IgD-negative memory B cell (primary cell): ENCODE measurements around the gene LYZL2. TPM values are rescaled to one million over a fixed set of nuclear protein-coding genes. Genes with fewer than 3 reads are reported as not detected.
"Not testable (repeated sequence)": the region's sequence is repeated elsewhere in the genome, so short reads cannot be mapped to it uniquely, and the experiment has no call there.

Experiments
- H3K27ac Mint-ChIP-seq, 3 donors: one replicate each; pipeline ENCODE4 v1.8.0; 2020 to 2022; ENCODE audit warnings: mild to moderate bottlenecking in 3 of 3, mixed read lengths in 3 of 3, moderate library complexity in 1 of 3
- H3K27me3 Mint-ChIP-seq: one replicate; pipeline ENCODE4 v1.8.0; 2021; ENCODE audit warnings: mixed read lengths
- H3K36me3 Mint-ChIP-seq: one replicate; pipeline ENCODE4 v1.8.0; 2020; ENCODE audit warnings: mild to moderate bottlenecking, mixed read lengths
- H3K4me1 Mint-ChIP-seq, 3 donors: one replicate each; pipeline ENCODE4 v1.8.0; 2020 to 2022; ENCODE audit warnings: mixed read lengths in 3 of 3, mild to moderate bottlenecking in 1 of 3
- H3K4me3 Mint-ChIP-seq, 4 donors: one replicate each; pipeline ENCODE4 v1.8.0; 2020 to 2022; ENCODE audit warnings: mild to moderate bottlenecking in 4 of 4, mixed read lengths in 4 of 4, moderate library complexity in 3 of 4
- H3K9me3 Mint-ChIP-seq, 3 donors: one replicate each; pipeline ENCODE4 v1.8.0; 2020 to 2021; ENCODE audit warnings: mixed read lengths in 3 of 3, mild to moderate bottlenecking in 1 of 3
- polyA plus RNA-seq: library from polyadenylated mRNA; unstranded; fragments of 300-500 nt; fragmentation: Illumina TruSeq; gene quantifications from one replicate; pipeline ENCODE4 v1.2.3, GENCODE V29; 2021

Gene LYZL2
- polyA plus RNA-seq, 1 donor from 2014 or later: not detected

GRCh38 chr10:30611041-30611440 lies 18.5 kb downstream of the LYZL2 start:
- H3K9me3 Mint-ChIP-seq, H3K36me3 Mint-ChIP-seq, H3K4me3 Mint-ChIP-seq, H3K4me1 Mint-ChIP-seq, H3K27ac Mint-ChIP-seq: not testable (repeated sequence)
- H3K27me3 Mint-ChIP-seq: peaks cover 26% of the 10 kb centered on the region

DNA sequence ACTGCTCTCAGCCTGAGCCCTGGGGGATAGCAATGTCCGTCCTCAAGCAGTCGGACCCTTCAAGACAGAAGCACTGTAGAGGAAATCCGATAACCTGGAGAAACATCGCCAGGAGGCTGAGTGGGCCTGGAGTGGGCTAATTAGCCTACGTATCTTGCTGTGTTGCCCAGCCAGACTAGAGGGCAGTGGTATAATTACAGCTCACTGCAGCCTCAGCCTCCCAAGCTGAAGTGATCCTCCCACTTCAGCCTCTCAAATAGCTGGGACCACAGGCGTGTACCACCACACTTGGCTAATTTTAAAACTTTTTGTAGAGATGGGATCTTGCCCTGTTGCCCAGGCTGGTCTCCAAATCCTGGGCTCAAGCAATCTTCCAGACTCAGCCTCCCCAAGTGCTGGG lies 21.7 kb downstream of the LYZL2 start:
- Mint-ChIP-seq H3K9me3 (peaks cover 2 to 7% (median 4%) of the 10 kb centered on the region in 3 donors), H3K4me3 (no peak overlapping the region)

GRCh38 chr10:30606313-30606712 lies 23.2 kb downstream of the LYZL2 start:
- H3K27ac Mint-ChIP-seq: no peak overlapping the region
- H3K36me3 Mint-ChIP-seq: no peaks in the 10 kb centered on the region
- H3K27me3 Mint-ChIP-seq: peaks cover 16% of the 10 kb centered on the region
- H3K4me1 Mint-ChIP-seq: peaks cover 0 to 2% (median 0%) of the 10 kb centered on the region in 3 donors
- H3K4me3 Mint-ChIP-seq: no peak overlapping the region
- H3K9me3 Mint-ChIP-seq: peaks cover 2 to 7% (median 4%) of the 10 kb centered on the region in 3 donors

More for the DNA sequence above, 21.7 kb downstream of the LYZL2 start:
- H3K27me3 Mint-ChIP-seq: peaks cover 26% of the 10 kb centered on the region
- no peak overlapping the region for H3K27ac Mint-ChIP-seq
- no peaks in the 10 kb centered on the region for H3K36me3 Mint-ChIP-seq
- peaks cover 0 to 2% (median 0%) of the 10 kb centered on the region in 3 donors for H3K4me1 Mint-ChIP-seq

DNA sequence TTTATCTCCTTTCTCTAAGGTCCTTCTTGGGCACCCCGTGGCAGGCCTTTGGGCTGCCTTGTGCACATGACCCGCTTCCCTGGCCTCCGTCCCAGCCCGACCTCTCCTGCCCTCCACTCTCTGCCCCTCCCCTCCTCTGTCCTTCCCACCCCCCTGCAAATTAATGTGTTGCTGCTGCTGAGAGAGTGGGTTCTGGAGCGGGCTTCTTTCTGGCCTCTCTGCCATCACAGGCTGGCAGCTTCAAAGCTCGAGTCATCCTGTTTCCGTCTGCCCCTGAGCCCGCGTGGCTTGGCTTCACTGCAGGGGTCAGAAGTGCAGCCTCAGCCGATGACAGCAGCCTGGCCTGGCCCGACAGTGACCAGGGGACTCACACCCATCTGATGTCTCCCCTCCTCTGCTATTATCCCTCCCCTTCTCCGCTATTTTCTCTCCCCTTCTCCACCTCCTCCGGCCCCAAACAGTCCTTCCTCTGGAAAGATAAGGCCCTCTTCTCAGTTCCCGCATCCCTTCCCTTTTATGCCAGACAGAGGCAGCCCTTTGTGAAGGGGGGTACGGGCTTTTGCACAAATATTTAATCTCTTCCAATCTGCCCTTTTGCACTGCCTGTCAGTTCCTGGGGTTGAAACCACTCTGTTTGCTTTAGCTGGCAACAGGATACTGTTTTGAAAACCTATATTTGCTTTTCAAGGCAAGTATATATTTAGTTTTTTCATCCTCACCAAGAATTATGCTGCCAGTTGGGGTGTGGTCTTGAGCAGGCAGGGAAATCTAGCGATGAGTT lies 24.0 kb downstream of the LYZL2 start:
- not testable (repeated sequence) for H3K36me3 Mint-ChIP-seq, H3K4me3 Mint-ChIP-seq, H3K27ac Mint-ChIP-seq, H3K4me1 Mint-ChIP-seq, H3K9me3 Mint-ChIP-seq
- H3K27me3 Mint-ChIP-seq: peaks cover 16% of the 10 kb centered on the region

GRCh38 chr10:30603589-30603988 lies 26.0 kb downstream of the LYZL2 start:
- H3K9me3 Mint-ChIP-seq: peaks cover 2 to 7% (median 4%) of the 10 kb centered on the region in 3 donors
- H3K27ac Mint-ChIP-seq: no peak overlapping the region
- H3K4me3 Mint-ChIP-seq: no peak overlapping the region
- no peaks in the 10 kb centered on the region for H3K36me3 Mint-ChIP-seq
- H3K27me3 Mint-ChIP-seq: peaks cover 12% of the 10 kb centered on the region
- H3K4me1 Mint-ChIP-seq: peaks cover 4 to 11% (median 4%) of the 10 kb centered on the region in 3 donors

DNA sequence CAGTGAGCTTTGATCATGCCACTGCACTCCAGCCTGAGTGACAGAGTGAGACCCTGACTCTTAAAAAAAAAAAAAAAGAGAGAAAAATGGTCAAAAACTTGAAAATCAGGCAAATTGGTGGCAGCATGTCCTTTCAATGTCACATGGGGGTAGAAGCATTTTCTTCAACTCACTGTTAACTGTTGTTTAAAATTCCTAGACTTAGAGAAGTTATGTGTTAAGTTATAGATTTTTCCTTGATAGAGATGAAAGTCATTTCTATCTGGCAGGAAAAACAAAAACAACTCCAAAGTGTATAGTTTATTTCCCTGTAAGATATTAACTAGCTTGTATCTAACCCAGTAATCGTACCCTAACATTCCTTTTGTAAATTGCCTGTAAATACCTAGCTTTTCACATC lies 26.8 kb downstream of the LYZL2 start:
- Mint-ChIP-seq H3K9me3 (peaks cover 2 to 7% (median 4%) of the 10 kb centered on the region in 3 donors), H3K36me3 (no peaks in the 10 kb centered on the region), H3K4me1 (peaks cover 4 to 11% (median 4%) of the 10 kb centered on the region in 3 donors), H3K27ac (no peak overlapping the region), H3K27me3 (peaks cover 5% of the 10 kb centered on the region), H3K4me3 (no peak overlapping the region)

GRCh38 chr10:30600005-30600404 lies 29.5 kb downstream of the LYZL2 start:
- H3K27me3 Mint-ChIP-seq: no peaks in the 10 kb centered on the region
- peaks cover 4 to 11% (median 4%) of the 10 kb centered on the region in 3 donors for H3K4me1 Mint-ChIP-seq
- H3K36me3 Mint-ChIP-seq: no peaks in the 10 kb centered on the region
- peaks cover 2 to 7% (median 4%) of the 10 kb centered on the region in 3 donors for H3K9me3 Mint-ChIP-seq
- H3K4me3 Mint-ChIP-seq: no peak overlapping the region
- no peak overlapping the region for H3K27ac Mint-ChIP-seq

DNA sequence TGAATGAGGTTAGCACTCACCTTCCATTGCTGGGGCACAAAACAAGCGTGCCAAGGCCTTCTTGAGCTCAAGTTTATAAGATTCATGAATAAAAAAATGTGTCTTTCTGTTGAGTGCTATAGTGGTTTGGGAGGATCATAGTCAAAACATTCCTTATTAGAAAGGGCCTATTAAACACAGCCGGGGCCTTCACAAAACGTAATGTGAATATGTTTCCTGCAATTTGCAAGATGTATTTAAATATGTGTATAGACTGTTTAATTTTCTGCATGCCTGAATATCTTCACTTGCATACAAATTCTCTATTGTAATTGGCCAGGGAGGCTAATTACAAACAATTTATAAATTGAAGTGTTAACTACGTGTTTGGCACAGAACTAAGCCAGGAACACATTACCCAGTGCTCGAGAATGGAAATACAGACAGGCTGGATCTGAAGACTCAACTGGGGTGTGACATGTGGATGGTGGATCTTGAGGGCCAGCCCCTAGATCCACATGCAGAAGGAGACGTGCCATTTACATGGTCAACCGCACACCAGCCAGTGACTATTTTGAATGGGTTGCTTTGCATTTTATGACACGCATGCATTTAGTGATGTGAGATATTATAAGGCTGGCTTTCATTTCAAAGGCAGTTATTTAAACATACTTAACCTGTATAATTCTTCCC lies 31.3 kb downstream of the LYZL2 start:
- no peak overlapping the region for H3K4me3 Mint-ChIP-seq
- H3K9me3 Mint-ChIP-seq: no peaks in the 10 kb centered on the region
- no peaks in the 10 kb centered on the region for H3K36me3 Mint-ChIP-seq
- peaks cover 4 to 11% (median 4%) of the 10 kb centered on the region in 3 donors for H3K4me1 Mint-ChIP-seq
- peaks cover 7% of the 10 kb centered on the region for H3K27me3 Mint-ChIP-seq
- peak overlapping the region in 1 of 3 donors; percentile 27 for H3K27ac Mint-ChIP-seq

DNA sequence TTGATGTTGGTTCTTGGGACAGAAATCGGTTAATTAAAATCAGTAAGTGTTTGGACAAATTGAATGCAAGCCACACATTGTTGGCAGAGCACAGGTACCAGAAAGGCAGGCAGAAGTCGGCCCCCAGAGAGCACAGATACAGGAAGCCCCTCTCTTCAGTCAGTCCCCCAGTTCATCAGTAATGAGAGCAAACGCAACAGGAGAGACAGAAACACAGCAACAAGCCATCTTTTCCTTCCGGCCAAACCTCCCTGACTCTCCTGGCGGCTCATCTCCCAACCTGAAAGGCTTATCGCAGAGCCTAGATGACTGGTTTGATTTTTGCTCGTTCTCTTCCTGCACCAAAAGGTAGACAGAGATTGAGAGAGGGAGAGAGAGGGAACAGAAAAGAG lies 32.1 kb downstream of the LYZL2 start:
- H3K4me1 Mint-ChIP-seq, H3K27me3 Mint-ChIP-seq, H3K27ac Mint-ChIP-seq, H3K36me3 Mint-ChIP-seq, H3K4me3 Mint-ChIP-seq, H3K9me3 Mint-ChIP-seq: not testable (repeated sequence)

- not testable (repeated sequence) for H3K4me3 Mint-ChIP-seq, H3K36me3 Mint-ChIP-seq, H3K9me3 Mint-ChIP-seq
Measured at GRCh38 chr10:30596493-30597432, 32.8 kb downstream of the LYZL2 start.

GRCh38 chr10:30596013-30596412 lies 33.5 kb downstream of the LYZL2 start:
- Mint-ChIP-seq H3K4me3 (no peak overlapping the region), H3K27me3 (peaks cover 7% of the 10 kb centered on the region), H3K4me1 (peaks cover 4 to 12% (median 4%) of the 10 kb centered on the region in 3 donors), H3K36me3 (no peaks in the 10 kb centered on the region), H3K27ac (no peak overlapping the region), H3K9me3 (no peaks in the 10 kb centered on the region)

More at GRCh38 chr10:30596493-30597432, 32.8 kb downstream of the LYZL2 start:
- not testable (repeated sequence) for H3K4me1 Mint-ChIP-seq, H3K27ac Mint-ChIP-seq, H3K27me3 Mint-ChIP-seq

DNA sequence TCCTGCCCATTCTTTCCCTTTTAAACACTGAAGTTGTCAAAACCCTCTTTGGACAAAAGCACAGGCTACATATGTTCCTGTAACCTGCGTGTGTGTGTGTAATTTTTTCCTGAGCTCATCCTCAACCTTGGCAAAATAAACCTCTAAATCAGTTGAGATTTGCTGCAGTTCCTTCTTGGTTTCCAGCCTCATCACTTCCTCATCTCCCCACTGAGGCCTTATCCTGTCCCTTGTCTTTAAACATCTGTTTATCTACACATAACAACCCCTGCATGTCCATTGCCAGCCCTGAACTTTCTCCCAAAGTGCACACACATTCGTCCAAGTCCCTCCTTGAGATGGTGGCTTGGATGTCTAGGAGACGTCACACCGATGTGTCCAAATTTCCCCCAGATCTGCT lies 35.5 kb downstream of the LYZL2 start:
- H3K27ac Mint-ChIP-seq: peak overlapping the region in 1 of 3 donors; percentile 39

DNA sequence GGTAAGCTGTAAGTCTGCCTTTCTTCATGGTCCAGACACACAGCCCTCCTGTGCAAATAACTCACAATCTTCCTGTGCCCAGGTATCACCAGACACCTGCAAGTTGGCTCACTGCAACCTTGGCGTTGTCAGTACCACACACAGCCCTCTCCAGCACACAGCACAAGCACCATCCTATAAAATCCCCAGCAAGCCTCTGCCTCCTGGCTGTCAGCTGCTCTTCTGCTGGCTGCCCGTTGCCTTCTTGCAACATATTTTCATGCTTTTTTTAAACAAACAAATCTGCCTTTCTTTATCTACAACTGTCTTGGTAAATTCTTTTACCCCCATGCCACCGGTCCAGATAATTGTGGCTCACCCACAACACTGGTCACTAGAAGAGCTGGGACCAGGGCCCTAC lies 36.8 kb downstream of the LYZL2 start:
- H3K36me3 Mint-ChIP-seq, H3K27ac Mint-ChIP-seq, H3K4me1 Mint-ChIP-seq, H3K27me3 Mint-ChIP-seq, H3K9me3 Mint-ChIP-seq: not testable (repeated sequence)
- peak overlapping the region in 1 of 4 donors; percentile 44 for H3K4me3 Mint-ChIP-seq

More for the DNA sequence above, 35.5 kb downstream of the LYZL2 start:
- peaks cover 7% of the 10 kb centered on the region for H3K27me3 Mint-ChIP-seq
- H3K9me3 Mint-ChIP-seq: no peaks in the 10 kb centered on the region
- H3K4me1 Mint-ChIP-seq: peaks cover 0 to 4% (median 0%) of the 10 kb centered on the region in 3 donors
- no peak overlapping the region for H3K4me3 Mint-ChIP-seq
- H3K36me3 Mint-ChIP-seq: no peaks in the 10 kb centered on the region

DNA sequence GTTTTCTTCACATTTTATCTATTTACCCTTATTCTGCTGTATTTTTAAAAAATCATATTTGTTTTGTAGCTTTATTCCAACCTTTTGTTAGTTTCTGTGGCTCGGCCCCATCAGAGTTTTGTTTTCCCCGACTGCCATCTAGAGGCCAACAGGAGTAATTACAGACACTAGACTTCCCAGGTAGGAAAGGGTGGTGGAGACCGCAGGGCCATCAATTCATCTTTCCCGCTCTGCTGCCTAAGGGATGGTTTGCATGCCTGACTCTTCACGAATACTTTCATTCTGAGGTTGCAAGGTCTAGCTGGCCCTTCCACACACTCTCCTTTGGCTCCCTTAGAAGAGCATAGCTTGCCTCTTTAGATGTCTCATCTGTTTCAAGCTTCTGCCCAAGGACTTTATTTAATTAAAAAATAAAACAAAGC lies 38.3 kb downstream of the LYZL2 start:
- peaks cover 7% of the 10 kb centered on the region for H3K27me3 Mint-ChIP-seq
- no peaks in the 10 kb centered on the region for H3K36me3 Mint-ChIP-seq
- H3K27ac Mint-ChIP-seq: no peak overlapping the region
- H3K4me3 Mint-ChIP-seq: peak overlapping the region in 1 of 4 donors; percentile 29
- no peaks in the 10 kb centered on the region for H3K9me3 Mint-ChIP-seq
- peaks cover 0 to 10% (median 7%) of the 10 kb centered on the region in 3 donors for H3K4me1 Mint-ChIP-seq

DNA sequence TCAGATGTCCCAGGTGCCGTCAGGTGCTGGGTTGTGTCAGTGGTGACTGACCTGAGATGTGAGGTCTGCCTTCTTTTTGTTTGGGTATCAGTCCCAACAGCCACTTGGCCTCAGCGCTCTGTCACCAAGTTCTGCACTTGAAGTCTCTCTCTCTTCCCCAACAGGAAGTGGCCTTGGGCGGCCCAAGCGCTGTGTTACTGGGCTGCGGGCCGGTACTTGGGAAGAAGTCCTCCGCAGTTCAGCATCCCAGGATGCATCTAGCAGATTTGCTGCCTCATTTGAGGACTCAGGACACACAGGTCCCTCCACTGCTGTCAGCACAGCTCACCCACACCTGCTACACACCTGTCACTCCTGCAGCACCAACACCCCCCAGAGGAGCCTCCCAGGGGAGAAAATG lies 40.1 kb downstream of the LYZL2 start:
- Mint-ChIP-seq H3K27ac (no peak overlapping the region), H3K4me3 (no peak overlapping the region), H3K36me3 (no peaks in the 10 kb centered on the region), H3K9me3 (no peaks in the 10 kb centered on the region), H3K27me3 (peaks cover 5% of the 10 kb centered on the region), H3K4me1 (peaks cover 4 to 10% (median 7%) of the 10 kb centered on the region in 3 donors)
